ENCODE data around the gene CNPY1.

- TF ChIP-seq, protein P1, sequence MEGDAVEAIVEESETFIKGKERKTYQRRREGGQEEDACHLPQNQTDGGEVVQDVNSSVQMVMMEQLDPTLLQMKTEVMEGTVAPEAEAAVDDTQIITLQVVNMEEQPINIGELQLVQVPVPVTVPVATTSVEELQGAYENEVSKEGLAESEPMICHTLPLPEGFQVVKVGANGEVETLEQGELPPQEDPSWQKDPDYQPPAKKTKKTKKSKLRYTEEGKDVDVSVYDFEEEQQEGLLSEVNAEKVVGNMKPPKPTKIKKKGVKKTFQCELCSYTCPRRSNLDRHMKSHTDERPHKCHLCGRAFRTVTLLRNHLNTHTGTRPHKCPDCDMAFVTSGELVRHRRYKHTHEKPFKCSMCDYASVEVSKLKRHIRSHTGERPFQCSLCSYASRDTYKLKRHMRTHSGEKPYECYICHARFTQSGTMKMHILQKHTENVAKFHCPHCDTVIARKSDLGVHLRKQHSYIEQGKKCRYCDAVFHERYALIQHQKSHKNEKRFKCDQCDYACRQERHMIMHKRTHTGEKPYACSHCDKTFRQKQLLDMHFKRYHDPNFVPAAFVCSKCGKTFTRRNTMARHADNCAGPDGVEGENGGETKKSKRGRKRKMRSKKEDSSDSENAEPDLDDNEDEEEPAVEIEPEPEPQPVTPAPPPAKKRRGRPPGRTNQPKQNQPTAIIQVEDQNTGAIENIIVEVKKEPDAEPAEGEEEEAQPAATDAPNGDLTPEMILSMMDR (IDR thresholded peaks at IDR 0.05), result no peak
- no peak for TF ChIP-seq EZH2 (IDR thresholded peaks at IDR 0.05; ENCODE audit: borderline replicate concordance, insufficient read depth, low read depth, low read length, poor library complexity, severe bottlenecking)
Observed at GRCh38 chr7:155578016-155578415, 31.7 kb upstream of the CNPY1 start.
